GM18951 (cell line): ENCODE measurements around the gene COL4A4.
"Not testable (repeated sequence)": the region's sequence is repeated elsewhere in the genome, so short reads cannot be mapped to it uniquely, and the experiment has no call there.

ENCODE experiments used
- POLR2A ChIP-seq: IDR thresholded peaks from 4 replicates; pipeline ENCODE4 v1.6.1; 2011; ENCODE audit warnings: mild to moderate bottlenecking; ENCODE audit not compliant: insufficient read length, insufficient read depth; ENCODE audit errors: extremely low read depth
- in situ Hi-C: fragments of 300-500 bp; cut with MboI; formaldehyde crosslinking; loops from one replicate; pipeline ENCODE4 v1.12.0; 2022; ENCODE audit warnings: low sequenced_read_pairs, mixed read lengths, inconsistent platforms; ENCODE audit not compliant: unreplicated experiment

Gene COL4A4

GRCh38 chr2:227079726-227080125 is 84.3 kb downstream of the COL4A4 start:
- in situ Hi-C loops: no loop called here
- no peak for TF ChIP-seq POLR2A

- in situ Hi-C loops: not testable (repeated sequence)
Measured at GRCh38 chr2:227065065-227065464, 98.9 kb downstream of the COL4A4 start.

- in situ Hi-C loops: no loop called here
- no peak for TF ChIP-seq POLR2A
Measured at GRCh38 chr2:227058888-227059399, 105.1 kb downstream of the COL4A4 start.

GRCh38 chr2:227057743-227058447 is 106.1 kb downstream of the COL4A4 start:
- TF ChIP-seq POLR2A: no peak
- in situ Hi-C loops: no loop called here

- in situ Hi-C loops: no loop called here
- TF ChIP-seq POLR2A: no peak
Measured at GRCh38 chr2:227057060-227057459, 106.9 kb downstream of the COL4A4 start.

GRCh38 chr2:227054006-227054405 is 110.0 kb downstream of the COL4A4 start:
- TF ChIP-seq POLR2A: no peak
- in situ Hi-C loops: no loop called here

GRCh38 chr2:227052879-227053278 is 111.1 kb downstream of the COL4A4 start:
- in situ Hi-C loops: no loop called here
- TF ChIP-seq POLR2A: no peak

- in situ Hi-C loops: no loop called here
- TF ChIP-seq POLR2A: no peak
Measured at GRCh38 chr2:227043981-227044380, 120.0 kb downstream of the COL4A4 start.

GRCh38 chr2:227038550-227039189 is 125.3 kb downstream of the COL4A4 start:
- no peak for TF ChIP-seq POLR2A
- in situ Hi-C loops: no loop called here

GRCh38 chr2:227036527-227036926 is 127.5 kb downstream of the COL4A4 start:
- TF ChIP-seq POLR2A: no peak
- in situ Hi-C loops: no loop called here

GRCh38 chr2:227035711-227036367 is 128.2 kb downstream of the COL4A4 start:
- TF ChIP-seq POLR2A: no peak
- in situ Hi-C loops: no loop called here

- TF ChIP-seq POLR2A: no peak
- in situ Hi-C loops: no loop called here
Measured at GRCh38 chr2:227033471-227034148, 130.4 kb downstream of the COL4A4 start.

GRCh38 chr2:227031379-227031778 is 132.6 kb downstream of the COL4A4 start:
- TF ChIP-seq POLR2A: no peak
- in situ Hi-C loops: no loop called here
